ENCODE measurements around the gene NUTM1. TPM values are rescaled to one million over a fixed set of nuclear protein-coding genes. Genes with fewer than 3 reads are reported as not detected.

Gene NUTM1
- total and polyA plus RNA-seq, 12 donors, result under 0.01 TPM; not detected in 11

DNA sequence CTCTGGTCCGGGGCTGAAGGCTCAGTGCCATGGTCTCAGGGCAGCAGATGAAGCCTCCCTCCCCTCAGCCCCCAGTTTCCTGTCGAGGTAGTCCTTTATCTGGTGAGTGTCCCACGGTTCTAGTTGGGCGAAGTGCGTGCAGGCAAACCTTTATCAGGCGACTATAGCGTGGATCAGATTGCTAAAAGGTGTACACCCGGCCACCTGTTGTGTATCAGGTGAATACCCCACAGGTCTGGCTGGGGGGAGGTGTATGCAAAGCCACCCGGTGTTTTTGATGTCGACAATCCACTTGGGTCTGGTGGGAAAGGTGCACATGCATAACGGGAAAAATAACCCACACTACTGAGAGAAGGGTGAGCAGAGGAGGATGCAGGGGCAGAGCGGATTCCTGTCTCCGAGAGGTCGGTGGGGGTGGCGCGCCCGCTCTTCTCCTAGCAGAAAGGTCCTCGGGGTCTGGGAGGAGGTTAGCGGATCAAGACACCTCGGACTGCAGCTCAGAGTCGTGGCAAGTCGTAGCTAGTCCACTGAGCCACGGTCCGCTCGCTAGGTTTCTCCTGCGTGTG lies 6.0 kb upstream of the NUTM1 start:
- H3K9me3 ChIP-seq, result no peaks in the 10 kb centered on the region
- DNase-seq (no peak), ATAC-seq (peak in 7 of 8 donors; percentile 17 to 67 (median 39))
- intact Hi-C loops (cut with DNase I), result loop anchor here in 2 of 10 donors (1.0 to 10.0 kb wide), 3 partner anchors 80 to 112 kb away; partner anchors contain the start of gene EMC4 (in 1 of the 2)
- H3K4me3 ChIP-seq, result peak overlapping the region; percentile 79 to 95 (median 92)
- H3K27me3 ChIP-seq, result no peaks in the 10 kb centered on the region
- TF ChIP-seq CTCF (IDR thresholded peaks at IDR 0.05), result no peak
- peak overlapping the region; percentile 83 to 99 (median 94) for H3K27ac ChIP-seq
- peaks cover 7 to 91% (median 48%) of the 10 kb centered on the region in 9 donors for H3K4me1 ChIP-seq
- 2% methylated on average over 26 of the region's 26 CpGs for WGBS, 2 donors
- peaks cover 0 to 35% (median 5%) of the 10 kb centered on the region in 9 donors for H3K36me3 ChIP-seq

- Histone ChIP-seq H3K4me3 (peak within 1 kb of the TSS; percentile 79 to 95 (median 92)), H3K27me3 (no peaks in the 10 kb centered on the region), H3K27ac (peak within 1 kb of the TSS; percentile 83 to 99 (median 94)), H3K4me1 (peaks cover 7 to 86% (median 50%) of the 10 kb centered on the region in 9 donors), H3K36me3 (peaks cover 0 to 35% (median 5%) of the 10 kb centered on the region in 9 donors), H3K9me3 (no peaks in the 10 kb centered on the region)
- TF ChIP-seq CTCF (IDR thresholded peaks at IDR 0.05), result peak in 2 of 9 donors; percentile 8 to 11
- WGBS, 2 donors, result 1% methylated on average over 74 to 78 of the region's 78 CpGs
- peak; percentile 89 to 93 for DNase-seq
- intact Hi-C loops (cut with DNase I), result loop anchor here in 2 of 10 donors (1.0 to 10.0 kb wide), 4 partner anchors 19 to 112 kb away; partner anchors contain the start of gene EMC4 (in 1 of the 2)
- ATAC-seq, result peak; percentile 94 to 98 (median 96)
Observed at GRCh38 chr15:34337557-34338306, 5.4 kb upstream of the NUTM1 start, which contains the start of gene SLC12A6. Gene SLC12A6, minus strand, starts transcription at chr15:34337781. Its CDS starts 1,101 bp downstream, at chr15:34336680.

- Histone ChIP-seq H3K36me3 (peaks cover 0 to 35% (median 5%) of the 10 kb centered on the region in 9 donors), H3K9me3 (no peaks in the 10 kb centered on the region), H3K4me3 (peak overlapping the region; percentile 79 to 95 (median 92)), H3K27ac (peak overlapping the region in 7 of 10 donors; percentile 90 to 99 (median 96)), H3K4me1 (peaks cover 7 to 82% (median 47%) of the 10 kb centered on the region in 9 donors), H3K27me3 (no peaks in the 10 kb centered on the region)
- WGBS, 2 donors, result 73 to 77% methylated on average over 16 of the region's 16 CpGs
- ATAC-seq, result no peak
- no peak for TF ChIP-seq CTCF (IDR thresholded peaks at IDR 0.05)
- intact Hi-C loops (cut with DNase I), result loop anchor here in 2 of 10 donors (2.0 to 10.0 kb wide), 3 partner anchors 20 to 84 kb away; no protein-coding TSS in a partner anchor
- no peak for DNase-seq
Observed at GRCh38 chr15:34338347-34338746, 4.8 kb upstream of the NUTM1 start.

- Histone ChIP-seq H3K4me3 (no peak overlapping the region), H3K27me3 (no peaks in the 10 kb centered on the region), H3K36me3 (peaks cover 0 to 35% (median 5%) of the 10 kb centered on the region in 9 donors), H3K4me1 (peaks cover 7 to 67% (median 38%) of the 10 kb centered on the region in 9 donors), H3K27ac (no peak overlapping the region), H3K9me3 (no peaks in the 10 kb centered on the region)
- WGBS, 2 donors, result 92 to 95% methylated on average over 3 of the region's 3 CpGs
- DNase-seq, result no peak
- TF ChIP-seq CTCF (IDR thresholded peaks at IDR 0.05), result no peak
- no peak for ATAC-seq
- intact Hi-C loops (cut with DNase I), result loop anchor here in 4 of 10 donors (2.0 to 10.0 kb wide), 5 partner anchors 21 to 245 kb away; partner anchors contain the start of genes EMC4 (in 1 of the 4) and GOLGA8B (in 1 of the 4)
Observed at GRCh38 chr15:34339946-34340345, 3.2 kb upstream of the NUTM1 start.

Measured in heart right ventricle (tissue), 16 donors.